Erythroblast (primary cell): ENCODE results near the gene EPS8.

Source experiments
- GATA1 ChIP-seq: IDR thresholded peaks from 2 replicates; pipeline ENCODE4 v1.6.1; 2011; ENCODE audit warnings: low read depth, mild to moderate bottlenecking, control low read depth, low read length, moderate library complexity
- POLR2A ChIP-seq: IDR thresholded peaks from 2 replicates; pipeline ENCODE4 v1.6.1; 2011; ENCODE audit warnings: mild to moderate bottlenecking, low read length

DNA sequence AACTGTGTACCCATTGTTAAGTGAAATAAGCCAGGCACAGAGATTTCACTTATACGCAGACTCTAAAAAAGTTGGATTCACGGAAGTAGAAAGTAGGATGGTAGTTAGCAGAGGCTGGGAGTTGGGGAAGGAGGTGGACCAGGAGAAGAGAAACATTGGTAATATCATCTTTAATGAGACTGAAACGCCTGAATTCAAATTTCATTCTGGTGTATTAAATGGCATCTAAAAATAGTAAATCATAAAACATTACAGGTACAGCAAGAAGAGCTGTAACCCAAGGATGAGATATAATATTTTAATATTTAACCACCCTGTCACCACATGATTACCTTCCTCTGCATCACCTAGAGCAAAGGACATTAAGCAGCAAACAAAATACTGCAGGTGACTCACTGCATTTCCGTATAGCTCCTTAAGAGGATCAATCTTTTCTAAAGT is 99.4 kb downstream of the EPS8 start:
- TF ChIP-seq POLR2A (no peak), GATA1 (no peak)
